Ishikawa (cell line): Measurements from ENCODE around the gene YPEL5.

Experiments used
- CEBPB ChIP-seq: IDR thresholded peaks from 2 replicates; pipeline ENCODE4 v1.6.1; 2012
- EGR1 ChIP-seq: IDR thresholded peaks from 2 replicates; pipeline ENCODE4 v1.6.1; 2012
- EP300 ChIP-seq: IDR thresholded peaks from 2 replicates; pipeline ENCODE4 v1.6.1; 2012; ENCODE audit warnings: borderline replicate concordance
- FOXM1 ChIP-seq: IDR thresholded peaks from 2 replicates; pipeline ENCODE4 v1.6.1; 2012; ENCODE audit warnings: low read depth, borderline replicate concordance
- NFIC ChIP-seq: IDR thresholded peaks from 2 replicates; pipeline ENCODE4 v1.6.1; 2012
- RAD21 ChIP-seq: IDR thresholded peaks from 2 replicates; pipeline ENCODE4 v1.6.1; 2012; ENCODE audit warnings: low read depth
- TAF1 ChIP-seq: IDR thresholded peaks from 2 replicates; pipeline ENCODE4 v1.6.1; 2012; ENCODE audit warnings: low read depth, mild to moderate bottlenecking
- TCF12 ChIP-seq: IDR thresholded peaks from 2 replicates; pipeline ENCODE4 v1.6.1; 2012; ENCODE audit warnings: low read depth
- TEAD4 ChIP-seq: IDR thresholded peaks from 2 replicates; pipeline ENCODE4 v1.6.1; 2012
- YY1 ChIP-seq: IDR thresholded peaks from 2 replicates; pipeline ENCODE4 v1.6.1; 2012; ENCODE audit warnings: low read depth
- ZBTB7A ChIP-seq: IDR thresholded peaks from 2 replicates; pipeline ENCODE4 v1.6.1; 2012; ENCODE audit warnings: low read depth
- TF ChIP-seq, protein P1 (sequence below): IDR thresholded peaks from 2 replicates; pipeline ENCODE4 v1.6.1; 2012
- TF ChIP-seq, protein P2 (sequence below): IDR thresholded peaks from 2 replicates; pipeline ENCODE4 v1.6.1; 2012; ENCODE audit warnings: low read depth, mild to moderate bottlenecking
- TF ChIP-seq, protein P3 (sequence below): IDR thresholded peaks from 2 replicates; pipeline ENCODE4 v1.6.1; 2012

DNA sequence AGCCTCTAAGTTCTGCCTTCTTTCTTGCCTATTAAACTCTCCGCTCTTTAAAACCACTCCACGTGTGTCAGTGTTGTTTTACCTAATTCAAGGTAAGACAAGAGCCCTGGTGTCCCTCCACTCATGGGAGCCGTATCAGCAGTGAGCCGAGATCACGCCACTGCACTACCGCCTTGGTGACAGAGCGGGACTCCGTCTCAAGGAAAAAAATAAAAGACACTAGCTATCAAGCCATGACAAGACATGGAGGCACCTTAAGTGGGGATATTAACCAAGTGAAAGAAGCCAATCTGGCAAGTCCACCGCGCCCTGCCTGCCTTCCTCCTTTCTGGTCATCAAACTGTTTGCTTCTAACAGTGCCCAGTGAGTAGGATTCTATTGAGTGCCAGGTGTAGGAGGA is 44.3 kb downstream of the YPEL5 start:
- TF ChIP-seq ZBTB7A (no peak), TEAD4 (no peak), RAD21 (no peak), YY1 (no peak), CEBPB (no peak), EP300 (no peak), EGR1 (no peak), TAF1 (no peak), NFIC (no peak), TCF12 (no peak), FOXM1 (no peak)
- TF ChIP-seq, protein P1, sequence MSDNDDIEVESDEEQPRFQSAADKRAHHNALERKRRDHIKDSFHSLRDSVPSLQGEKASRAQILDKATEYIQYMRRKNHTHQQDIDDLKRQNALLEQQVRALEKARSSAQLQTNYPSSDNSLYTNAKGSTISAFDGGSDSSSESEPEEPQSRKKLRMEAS, result no peak
- TF ChIP-seq, protein P2, sequence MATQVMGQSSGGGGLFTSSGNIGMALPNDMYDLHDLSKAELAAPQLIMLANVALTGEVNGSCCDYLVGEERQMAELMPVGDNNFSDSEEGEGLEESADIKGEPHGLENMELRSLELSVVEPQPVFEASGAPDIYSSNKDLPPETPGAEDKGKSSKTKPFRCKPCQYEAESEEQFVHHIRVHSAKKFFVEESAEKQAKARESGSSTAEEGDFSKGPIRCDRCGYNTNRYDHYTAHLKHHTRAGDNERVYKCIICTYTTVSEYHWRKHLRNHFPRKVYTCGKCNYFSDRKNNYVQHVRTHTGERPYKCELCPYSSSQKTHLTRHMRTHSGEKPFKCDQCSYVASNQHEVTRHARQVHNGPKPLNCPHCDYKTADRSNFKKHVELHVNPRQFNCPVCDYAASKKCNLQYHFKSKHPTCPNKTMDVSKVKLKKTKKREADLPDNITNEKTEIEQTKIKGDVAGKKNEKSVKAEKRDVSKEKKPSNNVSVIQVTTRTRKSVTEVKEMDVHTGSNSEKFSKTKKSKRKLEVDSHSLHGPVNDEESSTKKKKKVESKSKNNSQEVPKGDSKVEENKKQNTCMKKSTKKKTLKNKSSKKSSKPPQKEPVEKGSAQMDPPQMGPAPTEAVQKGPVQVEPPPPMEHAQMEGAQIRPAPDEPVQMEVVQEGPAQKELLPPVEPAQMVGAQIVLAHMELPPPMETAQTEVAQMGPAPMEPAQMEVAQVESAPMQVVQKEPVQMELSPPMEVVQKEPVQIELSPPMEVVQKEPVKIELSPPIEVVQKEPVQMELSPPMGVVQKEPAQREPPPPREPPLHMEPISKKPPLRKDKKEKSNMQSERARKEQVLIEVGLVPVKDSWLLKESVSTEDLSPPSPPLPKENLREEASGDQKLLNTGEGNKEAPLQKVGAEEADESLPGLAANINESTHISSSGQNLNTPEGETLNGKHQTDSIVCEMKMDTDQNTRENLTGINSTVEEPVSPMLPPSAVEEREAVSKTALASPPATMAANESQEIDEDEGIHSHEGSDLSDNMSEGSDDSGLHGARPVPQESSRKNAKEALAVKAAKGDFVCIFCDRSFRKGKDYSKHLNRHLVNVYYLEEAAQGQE, result no peak
- TF ChIP-seq, protein P3, sequence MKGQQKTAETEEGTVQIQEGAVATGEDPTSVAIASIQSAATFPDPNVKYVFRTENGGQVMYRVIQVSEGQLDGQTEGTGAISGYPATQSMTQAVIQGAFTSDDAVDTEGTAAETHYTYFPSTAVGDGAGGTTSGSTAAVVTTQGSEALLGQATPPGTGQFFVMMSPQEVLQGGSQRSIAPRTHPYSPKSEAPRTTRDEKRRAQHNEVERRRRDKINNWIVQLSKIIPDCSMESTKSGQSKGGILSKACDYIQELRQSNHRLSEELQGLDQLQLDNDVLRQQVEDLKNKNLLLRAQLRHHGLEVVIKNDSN, result no peak
